ENCODE results near the gene TACC3. TPM values are rescaled to one million over a fixed set of nuclear protein-coding genes. Genes with fewer than 3 reads are reported as not detected.
A peak's percentile ranks its signal among the peaks of the same experiment; 100 is the strongest.

TACC3 gene
- total and polyA plus RNA-seq, 2 experiments from 2014 or later, result 18.1 to 78.2 TPM

DNA sequence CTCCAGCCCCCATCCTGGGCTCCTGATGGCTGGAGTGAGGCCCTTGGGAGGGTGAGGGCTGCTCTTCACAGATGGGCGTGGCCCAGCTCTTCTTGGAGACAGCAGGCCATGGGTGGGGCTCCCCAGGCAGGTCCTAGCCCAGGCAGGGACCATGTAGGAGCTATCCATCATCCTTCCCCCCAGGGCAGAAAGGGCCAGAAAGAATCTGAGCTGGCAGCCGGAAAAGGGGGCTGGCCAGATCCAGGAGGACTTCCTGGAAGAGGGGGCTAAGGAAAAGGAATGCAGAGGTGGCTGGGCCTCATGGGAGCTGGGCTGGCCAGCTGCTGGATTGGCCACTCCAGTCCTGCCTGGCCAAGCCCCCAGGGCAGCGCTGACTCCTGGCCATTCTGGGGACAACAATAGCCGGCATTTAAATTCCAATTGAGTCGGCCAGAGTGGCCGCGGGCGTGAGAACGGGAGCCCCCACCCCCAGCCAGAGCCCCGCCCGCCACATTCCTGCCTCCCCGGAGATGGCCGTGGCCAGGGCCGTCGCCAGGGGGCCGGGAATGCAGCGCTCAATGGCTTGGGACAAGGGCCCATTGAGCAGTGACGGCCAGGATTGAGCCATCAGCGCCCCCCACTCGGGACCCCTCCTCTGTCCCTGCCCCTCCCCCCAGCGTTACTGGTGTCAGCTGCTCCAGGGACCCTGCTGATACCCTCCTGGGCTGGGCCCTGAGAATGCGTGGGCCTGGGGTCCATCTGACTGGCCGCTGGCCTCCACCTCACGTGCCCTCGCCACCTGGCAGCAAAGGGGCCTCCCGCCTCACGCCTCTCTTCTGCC is 56.7 kb downstream of the TACC3 start:
- Histone ChIP-seq H3K27ac (no peak overlapping the region), H3K4me1 (ENCODE audit: low read depth) (peaks cover 18% of the 10 kb centered on the region), H3K27me3 (no peaks in the 10 kb centered on the region)

DNA sequence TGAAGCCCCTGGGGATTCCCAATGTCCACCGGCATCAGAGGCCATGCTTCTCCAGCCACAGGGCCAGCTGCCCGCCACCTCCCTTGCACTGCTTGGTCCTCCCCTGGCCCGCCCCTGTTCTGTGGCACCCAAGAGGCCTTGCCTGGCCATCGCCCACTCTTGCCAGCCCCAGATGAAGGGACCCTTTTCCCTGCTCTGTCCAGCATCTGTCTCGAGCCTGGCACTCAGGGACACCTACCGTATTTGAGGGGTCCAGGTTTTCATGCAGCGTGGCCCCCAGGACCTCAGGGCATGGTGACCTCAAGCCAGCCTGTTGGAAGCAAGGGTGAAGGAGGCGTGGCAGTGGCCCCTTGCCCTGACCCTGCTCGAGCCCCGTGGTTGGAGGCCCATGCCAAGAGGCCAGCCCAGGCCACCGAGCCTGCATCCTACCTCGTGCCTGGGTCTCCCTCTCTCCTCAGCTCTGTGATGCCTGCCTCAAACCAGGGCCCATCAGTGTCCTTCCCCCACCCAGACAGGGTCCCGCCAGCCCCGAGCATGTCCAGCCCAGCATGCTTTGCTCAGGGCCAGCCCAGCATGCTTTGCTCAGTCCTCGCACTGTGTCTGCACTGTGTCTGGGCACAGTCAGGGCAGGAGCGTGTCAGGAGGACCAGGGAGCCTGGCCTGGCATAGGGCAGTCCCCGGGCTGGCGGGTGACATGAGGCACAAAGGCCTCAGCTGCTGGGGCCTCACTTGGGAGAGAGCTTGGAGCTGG is 57.5 kb downstream of the TACC3 start:
- TF ChIP-seq, protein P1, sequence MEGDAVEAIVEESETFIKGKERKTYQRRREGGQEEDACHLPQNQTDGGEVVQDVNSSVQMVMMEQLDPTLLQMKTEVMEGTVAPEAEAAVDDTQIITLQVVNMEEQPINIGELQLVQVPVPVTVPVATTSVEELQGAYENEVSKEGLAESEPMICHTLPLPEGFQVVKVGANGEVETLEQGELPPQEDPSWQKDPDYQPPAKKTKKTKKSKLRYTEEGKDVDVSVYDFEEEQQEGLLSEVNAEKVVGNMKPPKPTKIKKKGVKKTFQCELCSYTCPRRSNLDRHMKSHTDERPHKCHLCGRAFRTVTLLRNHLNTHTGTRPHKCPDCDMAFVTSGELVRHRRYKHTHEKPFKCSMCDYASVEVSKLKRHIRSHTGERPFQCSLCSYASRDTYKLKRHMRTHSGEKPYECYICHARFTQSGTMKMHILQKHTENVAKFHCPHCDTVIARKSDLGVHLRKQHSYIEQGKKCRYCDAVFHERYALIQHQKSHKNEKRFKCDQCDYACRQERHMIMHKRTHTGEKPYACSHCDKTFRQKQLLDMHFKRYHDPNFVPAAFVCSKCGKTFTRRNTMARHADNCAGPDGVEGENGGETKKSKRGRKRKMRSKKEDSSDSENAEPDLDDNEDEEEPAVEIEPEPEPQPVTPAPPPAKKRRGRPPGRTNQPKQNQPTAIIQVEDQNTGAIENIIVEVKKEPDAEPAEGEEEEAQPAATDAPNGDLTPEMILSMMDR (IDR thresholded peaks at IDR 0.05; ENCODE audit: low read depth, low read length), result no peak
- no peaks in the 10 kb centered on the region for H3K9me3 ChIP-seq (ENCODE audit: low read depth)
- no peaks in the 10 kb centered on the region for H3K36me3 ChIP-seq
- no peak for DNase-seq (ENCODE audit: low read depth in 1 of 2, low spot score in 1 of 2)
- H3K27me3 ChIP-seq, result no peaks in the 10 kb centered on the region
- no peak overlapping the region for H3K4me3 ChIP-seq
- peaks cover 14% of the 10 kb centered on the region for H3K4me1 ChIP-seq (ENCODE audit: low read depth)
- no peak overlapping the region for H3K27ac ChIP-seq

More for the DNA sequence above, 56.7 kb downstream of the TACC3 start:
- H3K4me3 ChIP-seq, result no peak overlapping the region
- TF ChIP-seq, protein P1 (IDR thresholded peaks at IDR 0.05; ENCODE audit: low read depth, low read length), result peak; percentile 13
- peak; percentile 41 to 67 for DNase-seq (ENCODE audit: low read depth in 1 of 2, low spot score in 1 of 2)
- H3K36me3 ChIP-seq, result no peaks in the 10 kb centered on the region
- H3K9me3 ChIP-seq (ENCODE audit: low read depth), result no peaks in the 10 kb centered on the region

- H3K36me3 ChIP-seq, result no peaks in the 10 kb centered on the region
- H3K4me3 ChIP-seq, result no peak overlapping the region
- no peak for DNase-seq (ENCODE audit: low read depth in 1 of 2, low spot score in 1 of 2)
- no peak overlapping the region for H3K27ac ChIP-seq
- TF ChIP-seq, protein P1 (IDR thresholded peaks at IDR 0.05; ENCODE audit: low read depth, low read length), result no peak
- H3K27me3 ChIP-seq, result no peaks in the 10 kb centered on the region
- H3K4me1 ChIP-seq (ENCODE audit: low read depth), result peaks cover 21% of the 10 kb centered on the region
- no peaks in the 10 kb centered on the region for H3K9me3 ChIP-seq (ENCODE audit: low read depth)
Observed at GRCh38 chr4:1779588-1780382, 58.5 kb downstream of the TACC3 start.

DNA sequence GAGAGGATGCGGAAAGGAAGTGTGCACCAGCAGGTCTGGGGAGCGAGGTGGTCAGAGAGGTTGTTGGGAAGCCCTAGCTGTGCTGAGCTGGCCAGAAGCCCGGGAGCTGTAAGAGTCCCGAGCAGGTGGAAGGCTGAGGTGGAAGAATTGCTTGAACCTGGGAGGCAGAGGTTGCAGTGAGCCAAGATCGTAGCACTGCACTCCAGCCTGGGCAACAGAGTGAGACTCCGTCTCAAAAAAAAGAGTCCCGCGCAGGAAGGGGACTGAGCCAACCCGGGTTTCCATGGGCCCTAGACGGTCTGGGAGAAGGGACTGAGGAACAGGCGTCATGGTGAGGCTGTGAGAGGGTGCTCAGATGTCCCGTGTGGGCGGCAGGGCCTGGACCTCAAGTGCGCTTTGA is 59.1 kb downstream of the TACC3 start:
- no peak for DNase-seq (ENCODE audit: low read depth in 1 of 2, low spot score in 1 of 2)
- Histone ChIP-seq H3K9me3 (ENCODE audit: low read depth) (no peaks in the 10 kb centered on the region), H3K27ac (no peak overlapping the region), H3K27me3 (no peaks in the 10 kb centered on the region), H3K4me1 (ENCODE audit: low read depth) (peaks cover 26% of the 10 kb centered on the region), H3K4me3 (no peak overlapping the region), H3K36me3 (no peaks in the 10 kb centered on the region)
- TF ChIP-seq, protein P1 (IDR thresholded peaks at IDR 0.05; ENCODE audit: low read depth, low read length), result no peak

DNA sequence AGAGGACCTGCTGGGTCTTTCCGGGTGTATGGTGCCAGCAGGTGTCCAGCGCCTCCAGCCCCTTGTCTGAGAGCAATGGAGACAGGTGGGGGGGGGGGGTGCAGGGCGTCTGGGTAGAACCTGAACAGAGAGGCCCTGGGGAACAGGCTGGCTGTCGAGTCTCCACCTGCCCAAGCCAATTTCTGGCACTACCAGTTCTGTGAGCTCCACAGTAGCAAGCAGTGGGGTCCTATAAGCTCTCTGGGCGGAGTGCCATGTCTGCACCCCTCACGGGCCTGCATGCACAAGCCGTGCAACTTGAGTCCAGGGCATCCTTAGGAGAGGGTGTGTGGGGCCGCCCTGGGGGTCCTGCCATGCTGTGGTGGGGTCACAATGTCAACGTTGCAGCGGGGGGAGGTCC is 61.7 kb downstream of the TACC3 start:
- Histone ChIP-seq H3K4me3 (no peak overlapping the region), H3K27me3 (no peaks in the 10 kb centered on the region), H3K27ac (no peak overlapping the region), H3K4me1 (ENCODE audit: low read depth) (peaks cover 39% of the 10 kb centered on the region), H3K9me3 (ENCODE audit: low read depth) (no peaks in the 10 kb centered on the region), H3K36me3 (no peaks in the 10 kb centered on the region)
- no peak for DNase-seq (ENCODE audit: low read depth in 1 of 2, low spot score in 1 of 2)
- TF ChIP-seq, protein P1 (IDR thresholded peaks at IDR 0.05; ENCODE audit: low read depth, low read length), result no peak

All from cardiac muscle cell (in vitro differentiated cells and primary cell).